ENCODE data around the gene M1AP.

GRCh38 chr2:74581463-74581862 lies 66.7 kb downstream of the M1AP start:
- TF ChIP-seq POLR2A (IDR thresholded peaks at IDR 0.05; ENCODE audit: low read depth, low read length), result no peak
- no peak for TF ChIP-seq POLR2AphosphoS5 (IDR thresholded peaks at IDR 0.05; ENCODE audit: low read depth, low read length)
- no peak for TF ChIP-seq TAF1 (IDR thresholded peaks at IDR 0.05; ENCODE audit: borderline replicate concordance, low read depth, low read length)

Measured in GM12892 (cell line).